ENCODE measurements around the gene TRPM2. TPM values are rescaled to one million over a fixed set of nuclear protein-coding genes. Genes with fewer than 3 reads are reported as not detected.

TRPM2 gene
- total RNA-seq, 2 experiments from 2014 or later, result 35.6 to 40.9 TPM

Other genes with a start within 250 kb of the TRPM2 start
- gene PWP2, start 246.2 kb upstream of the TRPM2 start, total RNA-seq, result 1 to 10 TPM; 2.9 to 8.0 TPM
- gene GATD3, start 219.9 kb upstream of the TRPM2 start, total RNA-seq, result 10 to 100 TPM in 1 of 2 experiments, 1 to 10 TPM in 1; 8.2 to 10.6 TPM
- gene ICOSLG, start 112.7 kb upstream of the TRPM2 start, total RNA-seq, result 1 to 10 TPM; 1.8 to 2.0 TPM
- gene DNMT3L, start 91.7 kb upstream of the TRPM2 start, total RNA-seq, result not detected
- gene AIRE, start 67.7 kb upstream of the TRPM2 start, total RNA-seq, result not detected
- 100 to 1,000 TPM; 191 to 199 TPM for gene PFKL, start 53.6 kb upstream of the TRPM2 start, total RNA-seq
- gene CFAP410, start 14.2 kb upstream of the TRPM2 start, total RNA-seq, result 10 to 100 TPM; 16.8 to 17.4 TPM
- gene LRRC3, start 101.9 kb downstream of the TRPM2 start, total RNA-seq, result 1 to 10 TPM; 3.2 to 3.4 TPM
- gene KRTAP10-1, start 186.6 kb downstream of the TRPM2 start, total RNA-seq, result not detected
- not detected for gene KRTAP10-2, start 197.9 kb downstream of the TRPM2 start, total RNA-seq
- gene KRTAP10-3, start 205.2 kb downstream of the TRPM2 start, total RNA-seq, result not detected
- gene KRTAP10-4, start 220.1 kb downstream of the TRPM2 start, total RNA-seq, result not detected
- gene KRTAP10-5, start 227.0 kb downstream of the TRPM2 start, total RNA-seq, result not detected
- not detected for gene KRTAP10-6, start 238.9 kb downstream of the TRPM2 start, total RNA-seq
- gene KRTAP10-7, start 247.0 kb downstream of the TRPM2 start, total RNA-seq, result not detected